Hepatocyte (in vitro differentiated cells): ENCODE measurements around the gene MROH2A.
"Not testable (repeated sequence)": the region's sequence is repeated elsewhere in the genome, so short reads cannot be mapped to it uniquely, and the experiment has no call there.

ENCODE experiments used
- EZH2 ChIP-seq: fragments of 200-600 bp; sonication (generic); IDR thresholded peaks from 2 replicates; pipeline ENCODE4 v1.6.1; 2016; ENCODE audit warnings: antibody characterized with exemption, mild to moderate bottlenecking, borderline replicate concordance
- EZH2phosphoT487 ChIP-seq: fragments of 200-600 bp; sonication (generic); IDR thresholded peaks from one replicate; pipeline ENCODE4 v1.6.1; 2018; ENCODE audit warnings: antibody characterized with exemption, mild to moderate bottlenecking, low read depth, moderate library complexity; ENCODE audit not compliant: unreplicated experiment, severe bottlenecking
- TF ChIP-seq, protein P1 (sequence below): fragments of 200-600 bp; sonication (generic); IDR thresholded peaks from 2 replicates; pipeline ENCODE4 v1.5.1; 2016; ENCODE audit warnings: antibody characterized with exemption, mild to moderate bottlenecking; ENCODE audit not compliant: poor library complexity

DNA sequence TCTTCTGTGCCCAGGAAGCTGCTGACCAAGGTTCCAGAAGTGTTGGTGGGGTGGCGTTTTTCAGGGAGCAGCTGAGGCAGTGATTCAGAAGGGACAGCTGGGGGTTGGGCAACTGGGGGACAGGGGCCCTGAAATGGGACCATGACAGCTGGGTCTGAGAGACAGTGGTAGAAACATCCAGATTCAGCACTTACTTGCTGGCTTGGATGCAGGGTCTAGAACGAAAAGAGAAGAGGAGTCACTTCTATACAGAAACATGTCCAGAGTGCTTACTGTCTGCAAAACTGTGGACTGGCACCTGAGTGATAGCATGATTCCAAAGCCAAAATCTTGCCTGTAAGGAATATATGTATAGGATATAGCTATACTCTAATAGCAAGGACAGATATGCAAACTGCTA, 32.3 kb upstream of the MROH2A start:
- TF ChIP-seq, protein P1, sequence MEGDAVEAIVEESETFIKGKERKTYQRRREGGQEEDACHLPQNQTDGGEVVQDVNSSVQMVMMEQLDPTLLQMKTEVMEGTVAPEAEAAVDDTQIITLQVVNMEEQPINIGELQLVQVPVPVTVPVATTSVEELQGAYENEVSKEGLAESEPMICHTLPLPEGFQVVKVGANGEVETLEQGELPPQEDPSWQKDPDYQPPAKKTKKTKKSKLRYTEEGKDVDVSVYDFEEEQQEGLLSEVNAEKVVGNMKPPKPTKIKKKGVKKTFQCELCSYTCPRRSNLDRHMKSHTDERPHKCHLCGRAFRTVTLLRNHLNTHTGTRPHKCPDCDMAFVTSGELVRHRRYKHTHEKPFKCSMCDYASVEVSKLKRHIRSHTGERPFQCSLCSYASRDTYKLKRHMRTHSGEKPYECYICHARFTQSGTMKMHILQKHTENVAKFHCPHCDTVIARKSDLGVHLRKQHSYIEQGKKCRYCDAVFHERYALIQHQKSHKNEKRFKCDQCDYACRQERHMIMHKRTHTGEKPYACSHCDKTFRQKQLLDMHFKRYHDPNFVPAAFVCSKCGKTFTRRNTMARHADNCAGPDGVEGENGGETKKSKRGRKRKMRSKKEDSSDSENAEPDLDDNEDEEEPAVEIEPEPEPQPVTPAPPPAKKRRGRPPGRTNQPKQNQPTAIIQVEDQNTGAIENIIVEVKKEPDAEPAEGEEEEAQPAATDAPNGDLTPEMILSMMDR, result not testable (repeated sequence)
- not testable (repeated sequence) for TF ChIP-seq EZH2, EZH2phosphoT487
